ENCODE measurements around the gene IL15RA.

- TF ChIP-seq CTCF (IDR thresholded peaks at IDR 0.05; ENCODE audit: low read depth, low read length): no peak
- TF ChIP-seq EZH2phosphoT487 (IDR thresholded peaks at IDR 0.05; ENCODE audit: low read depth): no peak
Observed at GRCh38 chr10:5911670-5912069, 65.7 kb downstream of the IL15RA start.
